DLD1 (cell line): Measurements from ENCODE around the gene DLL4.

Experiments used
- in situ Hi-C: cut with HindIII; loops from 2 replicates; pipeline ENCODE4 v1.10.0; 2017; ENCODE audit warnings: low sequenced_read_pairs

DLL4 gene

GRCh38 chr15:40985541-40986330 is 56.6 kb downstream of the DLL4 start:
- in situ Hi-C loops = no loop called here

GRCh38 chr15:40986820-40987219 is 57.7 kb downstream of the DLL4 start:
- in situ Hi-C loops = no loop called here

- in situ Hi-C loops = no loop called here
Observed at GRCh38 chr15:40988156-40988555, 59.0 kb downstream of the DLL4 start.
